Stimulated activated CD4-positive, alpha-beta T cell treated with anti-CD3 and anti-CD28 coated beads, Interleukin-12 subunit alpha, Interleukin-12 subunit beta, amount 100 ng/mL, for 24 hours (primary cell): ENCODE results near the gene FAR2.
"Not testable (repeated sequence)": the region's sequence is repeated elsewhere in the genome, so short reads cannot be mapped to it uniquely, and the experiment has no call there.

Source experiments
- DNase-seq, 2 experiments: peaks; one replicate each; pipeline ENCODE4 v3.0.0-alpha.2; 2020; ENCODE audit warnings: low read depth in 2 of 2

FAR2 gene

GRCh38 chr12:29322157-29322556 is 173.1 kb downstream of the FAR2 start:
- DNase-seq = no peak

- no peak for DNase-seq
Observed at GRCh38 chr12:29329411-29329810, 180.3 kb downstream of the FAR2 start.

- DNase-seq = no peak
Observed at GRCh38 chr12:29333178-29333577, 184.1 kb downstream of the FAR2 start.

GRCh38 chr12:29334937-29335336 is 185.9 kb downstream of the FAR2 start:
- no peak for DNase-seq

GRCh38 chr12:29337325-29337724 is 188.2 kb downstream of the FAR2 start:
- no peak for DNase-seq

- no peak for DNase-seq
Observed at GRCh38 chr12:29343022-29343799, 194.1 kb downstream of the FAR2 start.

- DNase-seq = no peak
Observed at GRCh38 chr12:29346769-29347421, 197.8 kb downstream of the FAR2 start.

DNA sequence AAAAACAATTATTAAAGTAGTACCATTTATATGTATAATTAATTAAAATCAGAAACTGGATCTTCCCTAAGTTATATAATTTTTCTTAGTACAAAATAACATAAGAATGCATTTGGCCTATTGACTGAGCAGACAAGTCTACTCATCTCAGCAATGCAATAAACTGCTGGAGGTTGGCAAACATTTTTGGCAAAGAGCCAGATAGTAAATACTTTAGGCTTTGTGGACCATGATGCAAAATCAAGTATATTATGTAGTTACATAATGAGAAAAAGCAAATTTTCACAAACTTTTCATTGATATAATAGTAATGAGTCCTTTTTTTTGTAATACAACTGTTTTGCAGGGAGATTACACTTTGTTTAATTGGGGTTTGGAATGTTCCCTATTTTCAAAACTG is 201.0 kb downstream of the FAR2 start:
- DNase-seq = no peak

DNA sequence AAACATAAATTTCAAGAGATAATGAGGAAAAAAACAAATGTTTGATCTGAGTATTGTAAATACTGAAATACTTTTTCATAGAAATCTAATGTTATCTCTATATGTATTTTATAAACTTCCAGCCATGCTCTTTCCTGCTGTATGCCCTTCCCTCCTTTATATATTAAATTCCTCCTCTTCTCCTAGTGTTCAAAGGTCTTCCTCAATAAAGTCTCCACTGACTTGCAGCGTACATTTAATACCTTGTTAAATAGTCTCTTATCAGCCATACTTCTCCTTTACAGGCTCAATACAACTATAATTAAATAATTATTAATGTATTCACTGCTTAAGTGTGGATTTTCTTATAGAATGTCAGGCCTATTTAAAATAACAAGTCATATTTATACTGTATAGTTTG is 205.9 kb downstream of the FAR2 start:
- no peak for DNase-seq

DNA sequence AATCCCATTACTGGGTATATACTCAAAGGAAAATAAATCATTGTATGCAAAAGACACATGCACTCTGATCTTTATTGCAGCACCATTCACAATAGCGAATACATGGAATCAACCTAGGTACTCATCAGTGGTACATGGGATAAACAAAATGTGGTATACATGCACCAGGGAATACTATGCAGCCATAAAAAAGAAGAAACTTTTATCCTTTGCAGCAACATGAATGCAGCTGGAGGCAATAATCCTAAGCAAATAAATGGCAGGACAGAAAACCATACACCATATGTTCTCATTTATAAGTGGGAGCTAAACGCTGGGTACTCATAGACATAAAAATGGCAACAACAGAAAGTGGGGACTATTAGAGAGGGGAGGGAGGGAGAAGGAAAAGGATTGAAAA is 216.0 kb downstream of the FAR2 start:
- no peak for DNase-seq

DNA sequence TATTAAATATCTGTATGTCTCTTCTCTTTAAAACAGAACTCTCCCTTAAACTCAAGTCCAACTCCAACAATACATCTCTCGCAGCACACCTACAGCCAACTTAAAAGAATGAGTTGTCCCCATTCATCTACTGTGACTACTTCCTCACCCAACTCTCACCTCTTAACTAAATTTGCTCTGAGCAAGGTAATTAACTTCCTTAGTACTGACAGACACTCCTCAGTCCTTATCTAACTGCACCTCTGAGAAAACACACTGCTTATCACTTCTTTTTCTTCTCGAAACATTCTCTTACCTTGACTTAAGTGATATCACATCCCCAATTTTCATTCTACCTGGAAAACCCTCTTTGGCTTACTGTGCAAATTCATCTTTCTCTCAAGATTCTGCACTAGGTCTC is 224.9 kb downstream of the FAR2 start:
- no peak for DNase-seq

GRCh38 chr12:29374913-29375312 is 225.8 kb downstream of the FAR2 start:
- DNase-seq = no peak

- no peak for DNase-seq
Observed at GRCh38 chr12:29376118-29376517, 227.0 kb downstream of the FAR2 start.

DNA sequence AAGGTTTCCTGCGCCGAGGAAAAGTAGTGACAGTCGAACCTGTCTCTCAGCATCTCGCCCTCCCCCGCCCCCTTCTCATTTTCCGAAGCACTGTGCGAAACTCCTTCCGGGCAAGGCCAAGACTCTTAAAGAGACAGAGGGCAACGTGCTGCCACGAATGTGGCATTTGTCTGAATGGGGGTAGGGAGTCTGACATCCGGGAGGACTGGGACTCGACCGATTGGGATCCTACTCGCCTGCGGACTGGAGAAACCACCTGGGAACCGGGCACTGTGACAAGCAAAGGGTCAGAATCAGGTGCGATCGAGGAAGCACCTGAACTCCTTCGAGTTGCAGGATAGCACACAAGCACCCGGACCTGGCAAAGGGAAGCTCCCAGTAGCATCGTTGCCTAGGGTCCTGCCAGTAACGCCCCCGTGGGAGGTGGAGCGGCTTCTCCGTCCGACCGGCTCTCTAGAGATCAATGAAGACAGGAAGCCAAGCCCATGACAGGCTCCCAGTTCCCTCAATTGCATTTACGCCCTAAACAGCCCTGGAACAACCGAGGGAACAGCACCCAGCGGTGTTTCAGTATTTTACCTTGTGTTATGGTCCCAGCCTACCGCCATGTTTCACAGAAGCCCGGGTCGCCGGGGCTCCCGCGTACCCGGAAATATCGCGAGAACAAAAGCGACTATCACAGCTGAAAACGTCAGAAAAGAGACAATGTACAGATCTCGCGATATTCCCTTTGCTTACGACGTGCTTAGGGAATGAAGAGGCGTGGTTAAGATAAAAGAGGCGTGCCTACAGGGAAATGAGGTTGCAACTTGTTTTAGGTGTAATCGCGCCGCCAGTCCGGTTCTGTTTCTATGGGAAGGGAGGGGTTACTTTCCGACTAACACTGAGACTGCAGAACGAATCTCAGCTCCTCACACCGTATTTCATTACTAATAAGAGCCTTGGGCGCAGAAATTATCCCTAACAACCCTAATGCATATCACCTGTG is 231.8 kb downstream of the FAR2 start, which contains the start of gene ERGIC2:
Gene ERGIC2, minus strand, starts transcription at position 637 of the 988 bp plus-strand sequence. CDS start 9,539 bp downstream, outside the sequence.
- peak; percentile 77 to 80 for DNase-seq

- DNase-seq = no peak
Observed at GRCh38 chr12:29382251-29382650, 233.2 kb downstream of the FAR2 start.

DNA sequence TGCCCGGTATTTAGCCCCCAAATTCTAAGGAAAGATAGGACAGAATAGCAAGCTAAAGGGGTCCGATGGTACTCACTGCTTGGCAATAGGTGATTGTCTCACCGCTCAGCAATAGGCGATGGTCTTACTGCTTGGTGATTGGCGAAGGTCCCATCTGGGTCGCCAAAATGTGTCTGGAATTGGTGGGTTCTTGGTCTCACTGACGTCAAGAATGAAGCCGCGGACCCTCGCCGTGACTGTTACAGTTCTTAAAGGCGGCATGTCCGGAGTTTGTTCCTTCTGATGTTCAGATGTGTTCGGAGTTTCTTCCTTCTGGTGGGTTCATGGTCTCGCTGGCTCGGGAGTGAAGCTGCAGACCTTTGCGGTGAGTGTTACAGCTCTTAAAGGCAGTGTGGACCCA is 236.1 kb downstream of the FAR2 start:
- not testable (repeated sequence) for DNase-seq
